IMR-90 (cell line): ENCODE data around the gene MYEF2. TPM values are rescaled to one million over a fixed set of nuclear protein-coding genes. Genes with fewer than 3 reads are reported as not detected.

Experiments
- ATAC-seq: fragments of 200-7000 bp; cut with Tn5 transposase; 2 replicates; pipeline ENCODE4 v1.9.1; 2020; ENCODE audit warnings: low read depth, mild to moderate bottlenecking, moderate library complexity
- BruUV-seq: library from RNA; stranded (reverse); fragments of 400-500 nt; replicated peaks from 2 replicates; lab custom pipeline; 2021; lab: Mats Ljungman, UMichigan
- CTCF ChIA-PET: fragments of 300-600 bp; formaldehyde crosslinking; extraction: SDS; loops from one replicate; lab custom pipeline; 2021; ENCODE audit warnings: antibody characterized with exemption; lab: Yijun Ruan, JAX
- POLR2A ChIA-PET: fragments of 300-600 bp; sonication (Branson Sonifier 250); formaldehyde crosslinking; loops from one replicate; lab custom pipeline; 2022; ENCODE audit warnings: antibody characterized with exemption; ENCODE audit not compliant: unreplicated experiment; lab: Charles Lee
- DNase-seq: peaks from one replicate; pipeline ENCODE4 v3.0.0; 2013
- H2AFZ ChIP-seq: replicated peaks from 2 replicates; pipeline ENCODE3; 2013; ENCODE audit warnings: low read length, mild to moderate bottlenecking; ENCODE audit not compliant: poor library complexity
- H2AK5ac ChIP-seq: 2 replicates; pipeline ENCODE4 v1.6.1; 2013; ENCODE audit warnings: low read depth, low read length, inconsistent platforms
- H2AK9ac ChIP-seq: replicated peaks from 2 replicates; pipeline ENCODE3; 2013; ENCODE audit warnings: mild to moderate bottlenecking, low read depth, low read length, moderate library complexity; ENCODE audit not compliant: poor library complexity
- H2BK120ac ChIP-seq: 2 replicates; pipeline ENCODE4 v1.6.1; 2013; ENCODE audit warnings: low read depth, low read length, inconsistent platforms
- H2BK15ac ChIP-seq: 3 replicates; pipeline ENCODE4 v1.6.1; 2013; ENCODE audit warnings: low read depth, low read length, inconsistent platforms
- H2BK20ac ChIP-seq: 2 replicates; pipeline ENCODE4 v1.6.1; 2013; ENCODE audit warnings: low read depth, mild to moderate bottlenecking, inconsistent platforms, low read length, moderate library complexity
- H2BK5ac ChIP-seq: 2 replicates; pipeline ENCODE4 v1.6.1; 2013; ENCODE audit warnings: mild to moderate bottlenecking, low read depth, low read length, inconsistent platforms; ENCODE audit not compliant: poor library complexity, severe bottlenecking
- H3K14ac ChIP-seq: replicated peaks from 2 replicates; pipeline ENCODE4 v1.6.1; 2013; ENCODE audit warnings: low read depth, low read length, inconsistent platforms
- H3K18ac ChIP-seq: 2 replicates; pipeline ENCODE4 v1.6.1; 2013; ENCODE audit warnings: low read depth, low read length, control low read depth
- H3K23ac ChIP-seq: 2 replicates; pipeline ENCODE4 v1.6.1; 2013; ENCODE audit warnings: low read depth, low read length, inconsistent platforms
- H3K27ac ChIP-seq: 2 replicates; pipeline ENCODE4 v1.5.1; 2013; ENCODE audit warnings: mild to moderate bottlenecking, control low read depth, low read length; ENCODE audit not compliant: insufficient read depth
- H3K27me3 ChIP-seq: 2 replicates; pipeline ENCODE4 v1.6.1; 2013; ENCODE audit warnings: low read length; ENCODE audit not compliant: control insufficient read depth, insufficient read depth
- H3K36me3 ChIP-seq: 2 replicates; pipeline ENCODE4 v1.6.1; 2013; ENCODE audit warnings: low read length, mixed read lengths; ENCODE audit not compliant: control insufficient read depth, insufficient read depth
- H3K4ac ChIP-seq: 2 replicates; pipeline ENCODE4 v1.6.1; 2013; ENCODE audit warnings: low read depth, low read length, inconsistent platforms
- H3K4me1 ChIP-seq: 2 replicates; pipeline ENCODE4 v1.6.1; 2013; ENCODE audit warnings: low read length, mixed read lengths; ENCODE audit not compliant: control insufficient read depth, insufficient read depth
- H3K4me2 ChIP-seq: 2 replicates; pipeline ENCODE4 v1.6.1; 2013; ENCODE audit warnings: low read depth, mild to moderate bottlenecking, control low read depth, low read length, moderate library complexity
- H3K4me3 ChIP-seq: 2 replicates; pipeline ENCODE4 v1.5.1; 2013; ENCODE audit warnings: low read depth, mild to moderate bottlenecking, control low read depth, low read length, moderate library complexity; ENCODE audit not compliant: insufficient read depth
- H3K56ac ChIP-seq: 2 replicates; pipeline ENCODE4 v1.6.1; 2013; ENCODE audit warnings: low read length, inconsistent platforms; ENCODE audit not compliant: insufficient read depth; ENCODE audit errors: extremely low read depth
- H3K79me1 ChIP-seq, 2 experiments: 2 replicates each; pipeline ENCODE4 v1.6.1; 2013; ENCODE audit warnings: low read length in 2 of 2, inconsistent platforms in 1 of 2, low read depth in 1 of 2
- H3K9ac ChIP-seq: 2 replicates; pipeline ENCODE4 v1.6.1; 2013; ENCODE audit warnings: low read depth, low read length, control low read depth
- H3K9me1 ChIP-seq: 2 replicates; pipeline ENCODE4 v1.6.1; 2013; ENCODE audit warnings: low read length, inconsistent platforms; ENCODE audit not compliant: insufficient read depth
- H3K9me3 ChIP-seq: 2 replicates; pipeline ENCODE4 v1.6.1; 2013; ENCODE audit warnings: low read length; ENCODE audit not compliant: control insufficient read depth, insufficient read depth
- H4K20me1 ChIP-seq: 2 replicates; pipeline ENCODE4 v1.6.1; 2013; ENCODE audit warnings: low read length, inconsistent platforms; ENCODE audit not compliant: insufficient read depth
- H4K5ac ChIP-seq: 2 replicates; pipeline ENCODE4 v1.6.1; 2013; ENCODE audit warnings: mild to moderate bottlenecking, low read depth, low read length, control low read depth
- H4K8ac ChIP-seq, 2 experiments: 2 replicates each; pipeline ENCODE4 v1.6.1; 2013; ENCODE audit warnings: low read depth in 2 of 2, low read length in 2 of 2, control low read depth in 1 of 2, inconsistent platforms in 1 of 2
- H4K91ac ChIP-seq: 2 replicates; pipeline ENCODE4 v1.6.1; 2013; ENCODE audit warnings: low read depth, low read length, inconsistent platforms; ENCODE audit not compliant: insufficient read depth
- CHD1 ChIP-seq: IDR thresholded peaks from 2 replicates; pipeline ENCODE4 v1.6.1; 2012; ENCODE audit warnings: low read depth, low read length, improper control_type of control experiment
- ELK1 ChIP-seq: fragments of 150-350 bp; IDR thresholded peaks from 2 replicates; pipeline ENCODE4 v1.6.1; 2016; ENCODE audit warnings: low read depth, mild to moderate bottlenecking, low read length, moderate library complexity, borderline replicate concordance
- MAZ ChIP-seq: IDR thresholded peaks from 2 replicates; pipeline ENCODE4 v1.6.1; 2012; ENCODE audit warnings: low read depth, mild to moderate bottlenecking, low read length, improper control_type of control experiment, moderate library complexity, borderline replicate concordance
- NFE2L2 ChIP-seq: fragments of 150-350 bp; IDR thresholded peaks from 2 replicates; pipeline ENCODE4 v1.6.1; 2016; ENCODE audit warnings: low read depth, mild to moderate bottlenecking, low read length
- RAD21 ChIP-seq: IDR thresholded peaks from 2 replicates; pipeline ENCODE4 v1.6.1; 2012; ENCODE audit warnings: low read length, improper control_type of control experiment
- SMC3 ChIP-seq: fragments of 150-350 bp; IDR thresholded peaks from 2 replicates; pipeline ENCODE4 v1.6.1; 2016; ENCODE audit warnings: low read depth, mild to moderate bottlenecking, antibody characterized with exemption, low read length, moderate library complexity
- WGBS, 2 experiments: methylation state at CpG; one replicate each; pipeline versions ENCODE4 v1.1.5 to v1.1.7; 2013; ENCODE audit warnings: missing lambda C conversion rate in 2 of 2; ENCODE audit not compliant: insufficient read length in 1 of 2; ENCODE audit errors: extremely low coverage in 2 of 2; 5-methylcytosine and 5-hydroxymethylcytosine counted together
- dilution Hi-C: fragments of 300-500 bp; cut with HindIII; formaldehyde crosslinking; loops from one replicate; pipeline ENCODE4 v1.14.3; 2018; ENCODE audit warnings: low sequenced_read_pairs; ENCODE audit not compliant: unreplicated experiment
- in situ Hi-C: fragments of 300-500 bp; cut with MboI; formaldehyde crosslinking; loops from 3 replicates; pipeline ENCODE4 v1.14.3; 2019; ENCODE audit warnings: low sequenced_read_pairs, inconsistent platforms, mixed read lengths
- intact Hi-C: fragments of 100-400 bp; cut with micrococcal nuclease; formaldehyde crosslinking; loops from 2 replicates; pipeline ENCODE4 v1.10.0; 2022
- polyA plus RNA-seq, 3 experiments: library from polyadenylated mRNA; depleted of rRNA; stranded (reverse); fragments of >200 nt; gene quantifications; 2 replicates each; pipeline ENCODE4 v1.2.3, GENCODE V29; 2012; ENCODE audit warnings: low replicate concordance in 1 of 3
- total RNA-seq: library from RNA; depleted of rRNA; stranded (reverse); fragments of >200 nt; gene quantifications from 2 replicates; pipeline ENCODE4 v1.2.3, GENCODE V29; 2012

MYEF2 gene
- total and polyA plus RNA-seq, 2 of the 4 experiments (the other 2 are of a cell fraction): 4.5 to 5.8 TPM

GRCh38 chr15:48097264-48097663 is 80.8 kb downstream of the MYEF2 start:
- POLR2A ChIA-PET: no interaction called here
- Histone ChIP-seq H2AFZ (no peak overlapping the region), H3K9ac (no peak overlapping the region), H2AK9ac (no peak overlapping the region), H2BK15ac (no peak overlapping the region), H3K4ac (no peak overlapping the region), H2BK120ac (no peak overlapping the region), H2BK20ac (no peak overlapping the region), H3K23ac (no peak overlapping the region), H4K8ac (no peak overlapping the region), H4K91ac (no peak overlapping the region), H3K9me1 (peaks cover 4% of the 10 kb centered on the region; the same call in 1 of the 2 replicates), H4K5ac (no peak overlapping the region), H3K27me3 (peaks cover 15% of the 10 kb centered on the region), H3K18ac (no peak overlapping the region), H3K36me3 (no peaks in the 10 kb centered on the region), H3K4me1 (peaks cover 3% of the 10 kb centered on the region), H3K9me3 (no peaks in the 10 kb centered on the region), H2BK5ac (no peak overlapping the region), H3K79me1 (no peaks in the 10 kb centered on the region), H3K4me3 (no peak overlapping the region), H4K20me1 (no peaks in the 10 kb centered on the region), H2AK5ac (no peak overlapping the region), H3K14ac (no peak overlapping the region), H3K27ac (no peak overlapping the region), H3K4me2 (no peak overlapping the region), H3K56ac (no peak overlapping the region)
- CTCF ChIA-PET: no interaction called here
- intact Hi-C loops: no loop called here
- in situ Hi-C loops: no loop called here
- ATAC-seq: no peak
- no peak for DNase-seq
- BruUV-seq: no TSS peak
- TF ChIP-seq SMC3 (no peak), MAZ (no peak), RAD21 (no peak), ELK1 (no peak), NFE2L2 (no peak), CHD1 (no peak)
- WGBS, 2 experiments: no CpG with 5 or more reads among the region's 2 CpGs
- dilution Hi-C loops: no loop called here
